GM10266 (cell line): ENCODE data around the gene ZNF524.
"Not testable (repeated sequence)": the region's sequence is repeated elsewhere in the genome, so short reads cannot be mapped to it uniquely, and the experiment has no call there.

Source experiments
- DNase-seq: peaks from one replicate; pipeline ENCODE4 v3.0.0; 2012; ENCODE audit errors: extremely low spot score
- CTCF ChIP-seq: IDR thresholded peaks from 2 replicates; pipeline ENCODE4 v1.5.1; 2012; ENCODE audit warnings: mild to moderate bottlenecking, low read depth; ENCODE audit not compliant: control insufficient read depth, insufficient read depth; ENCODE audit errors: missing control alignments

ZNF524 gene

GRCh38 chr19:55559684-55560083, 40.4 kb upstream of the ZNF524 start:
- no peak for TF ChIP-seq CTCF
- DNase-seq: no peak

GRCh38 chr19:55563261-55563690, 36.8 kb upstream of the ZNF524 start:
- no peak for DNase-seq
- TF ChIP-seq CTCF: no peak

- no peak for DNase-seq
- TF ChIP-seq CTCF: no peak
Measured at GRCh38 chr19:55566823-55567222, 33.3 kb upstream of the ZNF524 start.

GRCh38 chr19:55567708-55568328, 32.3 kb upstream of the ZNF524 start:
- TF ChIP-seq CTCF: no peak

GRCh38 chr19:55569477-55569876, 30.6 kb upstream of the ZNF524 start:
- not testable (repeated sequence) for DNase-seq

More at GRCh38 chr19:55567708-55568328, 32.3 kb upstream of the ZNF524 start:
- no peak for DNase-seq

- DNase-seq: not testable (repeated sequence)
Measured at GRCh38 chr19:55573929-55574328, 26.2 kb upstream of the ZNF524 start.

GRCh38 chr19:55576746-55577145, 23.3 kb upstream of the ZNF524 start:
- TF ChIP-seq CTCF: no peak

GRCh38 chr19:55578031-55578760, 21.9 kb upstream of the ZNF524 start:
- TF ChIP-seq CTCF: no peak

More at GRCh38 chr19:55576746-55577145, 23.3 kb upstream of the ZNF524 start:
- DNase-seq: no peak

More at GRCh38 chr19:55578031-55578760, 21.9 kb upstream of the ZNF524 start:
- DNase-seq: no peak
